Peyer's patch (tissue), 4 donors: ENCODE measurements around the gene DNAH12. TPM values are rescaled to one million over a fixed set of nuclear protein-coding genes. Genes with fewer than 3 reads are reported as not detected.

Experiments
- DNase-seq, 3 donors: peaks; one replicate each; pipeline ENCODE4 v3.0.0-alpha.2; 2017 to 2019
- H3K27ac ChIP-seq, 4 donors: fragments of 200-600 bp; sonication (generic); one replicate each; pipeline ENCODE4 v1.5.1; 2016 to 2019
- H3K27me3 ChIP-seq, 2 donors: fragments of 200-600 bp; sonication (generic); one replicate each; pipeline ENCODE4 v1.5.1; 2019
- H3K36me3 ChIP-seq, 3 donors: fragments of 200-600 bp; sonication (generic); one replicate each; pipeline ENCODE4 v1.5.1; 2016 to 2019
- H3K4me1 ChIP-seq, 4 donors: fragments of 200-600 bp; sonication (generic); one replicate each; pipeline ENCODE4 v1.5.1; 2016 to 2019
- H3K4me3 ChIP-seq, 4 donors: fragments of 200-600 bp; sonication (generic); 1 replicate in 3 of 4; 2 replicates in 1 of 4; pipeline ENCODE4 v1.5.1; 2016 to 2019; ENCODE audit warnings: mild to moderate bottlenecking in 1 of 4
- H3K9me3 ChIP-seq, 4 donors: fragments of 200-600 bp; sonication (generic); one replicate each; pipeline ENCODE4 v1.5.1; 2016 to 2019; ENCODE audit warnings: mild to moderate bottlenecking in 1 of 4
- CTCF ChIP-seq, 6 experiments: fragments of 450-650 bp in 4 of 6; fragments of 200-600 bp in 2 of 6; sonication (generic) in 1 of 6; IDR thresholded peaks; one replicate each; pipeline ENCODE4 v1.5.1; 2017 to 2019; ENCODE audit warnings: antibody characterized with exemption in 6 of 6, mild to moderate bottlenecking in 3 of 6, moderate library complexity in 1 of 6
- POLR2A ChIP-seq, 2 donors: fragments of 450-650 bp; IDR thresholded peaks; one replicate each; pipeline ENCODE4 v1.5.1; 2017; ENCODE audit warnings: antibody characterized with exemption in 2 of 2, mild to moderate bottlenecking in 2 of 2, moderate library complexity in 2 of 2
- total RNA-seq, 4 donors: library from RNA; depleted of rRNA; stranded (reverse); fragments of >200 nt; gene quantifications; one replicate each; pipeline ENCODE4 v1.1.0, GENCODE V29; 2016

DNAH12 gene
- total RNA-seq, 4 donors from 2014 or later, result 0.13 to 0.35 TPM; not detected in 2

GRCh38 chr3:57555306-57555705 is 11.2 kb upstream of the DNAH12 start:
- no peak for DNase-seq
- Histone ChIP-seq H3K4me1 (peaks cover 0 to 32% (median 16%) of the 10 kb centered on the region in 4 donors), H3K9me3 (no peaks in the 10 kb centered on the region), H3K36me3 (peaks cover 0 to 15% (median 0%) of the 10 kb centered on the region in 3 donors), H3K27ac (peak overlapping the region; percentile 89 to 92 (median 91)), H3K4me3 (peak overlapping the region; percentile 76 to 91 (median 86)), H3K27me3 (no peaks in the 10 kb centered on the region)
- TF ChIP-seq CTCF (IDR thresholded peaks at IDR 0.05), result no peak
- TF ChIP-seq POLR2A (IDR thresholded peaks at IDR 0.05), result no peak

GRCh38 chr3:57546616-57547015 is 2.5 kb upstream of the DNAH12 start:
- Histone ChIP-seq H3K4me3 (no peak overlapping the region), H3K36me3 (no peaks in the 10 kb centered on the region), H3K27me3 (no peaks in the 10 kb centered on the region), H3K9me3 (no peaks in the 10 kb centered on the region), H3K4me1 (peaks cover 0 to 9% (median 2%) of the 10 kb centered on the region in 4 donors), H3K27ac (no peak overlapping the region)
- TF ChIP-seq POLR2A (IDR thresholded peaks at IDR 0.05), result no peak
- TF ChIP-seq CTCF (IDR thresholded peaks at IDR 0.05), result no peak
- DNase-seq, result no peak

- Histone ChIP-seq H3K9me3 (no peaks in the 10 kb centered on the region), H3K4me1 (peaks cover 0 to 9% (median 2%) of the 10 kb centered on the region in 4 donors), H3K36me3 (no peaks in the 10 kb centered on the region), H3K27ac (no peak overlapping the region), H3K4me3 (no peak overlapping the region), H3K27me3 (no peaks in the 10 kb centered on the region)
- TF ChIP-seq CTCF (IDR thresholded peaks at IDR 0.05), result no peak
- TF ChIP-seq POLR2A (IDR thresholded peaks at IDR 0.05), result no peak
- no peak for DNase-seq
Measured at GRCh38 chr3:57545636-57546268, 1.6 kb upstream of the DNAH12 start.

GRCh38 chr3:57538465-57538864 is 5.7 kb downstream of the DNAH12 start:
- no peaks in the 10 kb centered on the region for H3K27me3 ChIP-seq
- H3K36me3 ChIP-seq, result no peaks in the 10 kb centered on the region
- H3K9me3 ChIP-seq, result no peaks in the 10 kb centered on the region
- no peak for DNase-seq
- H3K4me1 ChIP-seq, result no peaks in the 10 kb centered on the region
- H3K4me3 ChIP-seq, result no peak overlapping the region
- TF ChIP-seq POLR2A (IDR thresholded peaks at IDR 0.05) (no peak), CTCF (IDR thresholded peaks at IDR 0.05) (no peak)
- H3K27ac ChIP-seq, result no peak overlapping the region

GRCh38 chr3:57530071-57530608 is 14.0 kb downstream of the DNAH12 start:
- Histone ChIP-seq H3K9me3 (no peaks in the 10 kb centered on the region), H3K36me3 (no peaks in the 10 kb centered on the region), H3K27me3 (no peaks in the 10 kb centered on the region), H3K4me3 (no peak overlapping the region), H3K4me1 (no peaks in the 10 kb centered on the region), H3K27ac (no peak overlapping the region)
- DNase-seq, result no peak
- no peak for TF ChIP-seq POLR2A (IDR thresholded peaks at IDR 0.05)
- no peak for TF ChIP-seq CTCF (IDR thresholded peaks at IDR 0.05)
